Measurements from ENCODE around the gene TRIM71.
"Not testable (repeated sequence)": the region's sequence is repeated elsewhere in the genome, so short reads cannot be mapped to it uniquely, and the experiment has no call there.

TRIM71 gene
- 0 to 1.4 (median 0.42) reads per million in 18 experiments for total RNA-seq

DNA sequence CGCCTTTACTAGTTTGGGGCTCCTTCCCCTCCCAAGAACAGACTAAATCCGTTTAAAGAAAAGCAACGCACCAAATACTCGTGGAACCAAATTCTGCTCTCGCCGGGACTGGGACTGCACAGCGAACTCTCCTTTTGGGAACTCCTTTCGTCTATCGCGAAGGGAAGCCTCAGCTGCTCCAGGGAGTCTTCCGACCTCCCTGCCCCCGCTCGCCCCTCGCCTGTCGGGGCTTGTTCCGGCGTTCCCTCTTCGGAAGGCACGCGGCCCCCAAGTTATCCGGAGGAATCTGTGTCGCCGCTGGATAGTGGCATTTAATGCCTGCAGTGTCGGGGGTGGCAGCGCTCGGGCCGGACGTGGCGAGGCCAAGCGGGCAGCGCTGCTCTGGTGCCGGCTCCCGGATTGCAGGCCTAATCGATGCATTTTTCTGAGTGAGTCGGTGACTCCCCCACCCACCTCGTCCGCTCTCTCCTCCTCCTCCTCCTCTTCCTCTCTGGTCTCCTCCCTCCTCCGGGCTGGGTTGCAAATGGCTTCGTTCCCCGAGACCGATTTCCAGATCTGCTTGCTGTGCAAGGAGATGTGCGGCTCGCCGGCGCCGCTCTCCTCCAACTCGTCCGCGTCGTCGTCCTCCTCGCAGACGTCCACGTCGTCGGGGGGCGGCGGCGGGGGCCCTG is at the start of gene TRIM71:
Gene TRIM71, plus strand, starts transcription at position 440 of the 671 bp plus-strand sequence. Its CDS starts 84 bp downstream, at position 524.
- DNase-seq, result peak in 1 of 2 donors; percentile 22

DNA sequence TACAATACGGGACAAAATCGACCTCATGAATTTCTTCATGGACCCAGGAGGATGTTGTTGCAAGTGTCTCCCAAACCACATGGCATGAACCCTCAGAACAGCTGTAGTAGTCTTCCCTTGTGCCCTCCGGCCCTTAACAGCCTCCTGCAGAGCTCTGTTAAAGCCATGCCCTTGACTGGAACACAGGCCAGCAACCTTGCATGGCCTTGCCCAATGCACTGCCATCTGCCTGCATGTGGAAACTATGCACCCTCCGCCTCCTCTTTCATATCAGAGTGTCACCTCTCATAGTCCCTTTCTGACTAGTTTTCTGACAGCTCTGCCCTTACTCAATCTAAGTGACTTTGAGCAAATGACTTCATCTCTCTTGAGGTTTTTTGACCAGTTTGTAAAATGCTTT is 39.4 kb upstream of the TRIM71 start:
- peak; percentile 13 to 45 for DNase-seq

- no peak for DNase-seq
Observed at GRCh38 chr3:32780071-32780734, 37.6 kb upstream of the TRIM71 start.

DNA sequence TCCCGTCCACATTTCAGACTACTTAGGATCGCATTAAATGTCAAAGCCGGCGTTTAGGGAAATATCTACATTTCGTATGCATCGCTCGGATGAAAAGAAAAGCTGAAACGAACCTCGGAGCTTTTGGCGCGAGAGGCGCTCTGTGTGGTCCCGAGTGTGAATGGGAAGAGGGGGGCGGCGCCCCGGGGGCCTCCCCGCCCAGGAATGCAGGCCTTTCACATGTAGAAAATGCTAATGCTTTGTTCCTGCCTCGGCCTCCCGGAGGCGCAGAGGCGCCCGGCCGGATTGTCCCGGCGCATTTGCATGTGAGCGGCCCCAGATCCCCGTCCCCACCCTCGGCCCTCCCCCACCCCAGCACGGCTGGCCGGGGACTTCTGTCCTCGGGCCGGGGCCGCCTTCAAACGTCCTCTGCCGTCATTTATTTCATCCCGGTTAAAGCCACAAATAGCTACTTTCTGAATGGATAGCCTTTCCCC is 37.0 kb upstream of the TRIM71 start:
- peak in 1 of 2 donors; percentile 35 for DNase-seq

DNA sequence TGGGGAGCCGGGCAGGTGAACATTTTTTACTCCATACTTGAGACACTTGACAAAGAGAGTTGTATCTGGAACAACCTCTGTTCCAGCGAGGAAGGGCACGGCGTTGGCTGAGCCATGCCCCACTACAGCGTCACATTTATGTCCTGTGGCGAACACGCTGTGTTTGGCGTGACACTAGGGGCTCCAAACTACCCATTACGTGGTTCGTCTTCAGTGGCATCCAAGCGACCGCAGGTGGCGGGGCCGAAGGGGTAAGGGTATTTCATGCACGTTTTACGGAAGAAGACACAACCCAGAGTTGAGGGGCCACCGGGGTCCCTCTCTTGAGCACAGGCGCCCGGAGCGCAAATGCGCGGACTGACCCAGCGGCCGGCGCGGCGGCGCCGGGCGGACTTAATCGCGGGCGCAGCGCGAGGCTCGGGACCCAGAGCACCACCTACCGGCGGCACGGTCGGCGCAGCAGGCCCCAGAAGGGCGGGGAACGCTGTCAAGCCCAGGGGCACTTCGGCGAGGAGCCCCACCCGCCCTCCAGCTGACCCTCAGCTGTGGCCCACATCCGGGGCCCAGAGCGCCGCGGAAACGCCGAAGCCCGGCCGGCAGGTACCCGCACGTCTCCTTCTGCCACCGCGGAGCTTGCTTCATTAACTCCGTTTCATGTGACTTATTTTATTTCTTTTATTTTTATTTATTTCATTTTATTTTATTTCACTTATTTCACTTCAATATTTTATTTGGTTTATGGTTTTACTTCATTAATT is 36.4 kb upstream of the TRIM71 start:
- DNase-seq, result peak; percentile 70 to 80

DNA sequence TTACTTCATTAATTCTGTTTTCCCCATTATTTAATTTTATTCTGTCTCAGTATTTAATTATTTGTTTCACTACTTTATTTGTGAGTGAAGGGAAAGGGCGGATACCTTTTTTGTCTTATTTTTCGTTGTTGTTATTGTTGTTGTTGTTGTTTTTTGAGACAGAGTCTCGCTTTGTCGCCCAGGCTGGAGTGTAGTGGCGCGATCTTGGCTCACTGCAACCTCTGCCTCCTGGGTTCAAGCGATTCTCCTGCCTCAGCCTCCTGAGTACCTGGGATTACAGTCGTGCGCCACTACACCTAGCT is 35.9 kb upstream of the TRIM71 start:
- not testable (repeated sequence) for DNase-seq

DNA sequence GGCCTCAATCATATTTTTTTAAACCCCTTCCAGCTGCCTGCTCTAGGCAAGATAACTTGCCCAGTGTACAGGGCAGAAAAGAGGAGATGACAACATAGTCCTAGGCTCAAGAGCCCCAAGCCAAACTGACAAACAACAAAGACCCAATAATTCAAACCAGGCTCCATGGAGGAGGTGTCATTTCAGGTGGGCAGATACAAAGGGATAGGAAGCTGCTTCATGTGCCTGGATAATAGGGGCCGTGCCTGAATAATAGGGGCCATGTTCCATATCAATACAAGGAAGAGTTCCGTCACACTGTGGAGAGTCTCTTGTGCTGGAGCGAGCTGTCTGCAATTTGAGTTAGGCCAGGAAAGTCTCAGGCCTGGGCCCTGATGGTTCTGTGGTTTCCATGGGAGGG is 35.4 kb upstream of the TRIM71 start:
- DNase-seq, result no peak

DNA sequence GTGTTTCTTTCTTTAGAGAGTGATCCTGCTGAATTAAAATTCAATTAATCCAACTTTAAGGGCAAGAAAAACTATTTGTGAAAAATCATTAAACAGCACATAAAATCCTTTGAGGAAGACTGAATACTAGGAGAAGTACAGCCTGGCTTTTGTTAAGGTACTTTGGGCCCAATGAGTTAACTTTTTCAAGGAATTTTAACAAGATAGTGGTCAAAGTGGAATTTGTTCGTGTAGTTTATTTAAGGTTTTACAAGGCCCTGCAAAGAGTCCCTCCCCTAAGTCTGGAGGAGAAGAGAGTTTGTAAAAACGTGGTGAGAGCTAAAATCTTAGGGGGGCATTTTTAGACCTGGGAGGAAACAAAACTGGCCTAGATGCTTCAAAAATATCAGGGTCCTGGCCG is 26.0 kb upstream of the TRIM71 start:
- no peak for DNase-seq

- DNase-seq, result no peak
Observed at GRCh38 chr3:32794487-32795308, 23.1 kb upstream of the TRIM71 start.

DNA sequence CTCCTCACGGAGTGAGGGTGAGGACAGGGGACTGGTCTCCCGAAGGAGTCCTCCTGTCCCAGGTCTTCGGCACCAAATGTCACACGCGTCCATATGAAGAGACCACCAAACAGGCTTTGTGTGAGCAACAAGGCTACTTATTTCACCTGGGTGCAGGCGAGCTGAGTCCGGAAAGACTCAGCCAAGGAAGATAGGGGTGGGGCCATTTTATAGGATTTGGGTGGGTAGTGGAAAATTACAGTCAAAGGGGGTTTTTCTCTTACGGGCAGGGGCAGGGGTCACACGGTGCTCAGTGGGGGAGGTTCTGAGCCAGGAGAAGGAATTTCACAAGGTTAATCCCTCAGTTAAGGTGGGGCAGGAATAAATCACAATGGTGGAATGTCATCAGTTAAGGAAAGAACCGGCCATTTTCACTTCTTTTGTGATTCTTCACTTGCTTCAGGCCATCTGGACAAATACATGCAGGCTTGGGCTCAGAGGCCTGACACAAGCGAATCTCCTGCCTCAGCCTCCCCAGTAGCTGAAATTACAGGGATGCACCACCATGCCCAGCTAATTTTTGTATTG is 21.3 kb upstream of the TRIM71 start:
- not testable (repeated sequence) for DNase-seq

DNA sequence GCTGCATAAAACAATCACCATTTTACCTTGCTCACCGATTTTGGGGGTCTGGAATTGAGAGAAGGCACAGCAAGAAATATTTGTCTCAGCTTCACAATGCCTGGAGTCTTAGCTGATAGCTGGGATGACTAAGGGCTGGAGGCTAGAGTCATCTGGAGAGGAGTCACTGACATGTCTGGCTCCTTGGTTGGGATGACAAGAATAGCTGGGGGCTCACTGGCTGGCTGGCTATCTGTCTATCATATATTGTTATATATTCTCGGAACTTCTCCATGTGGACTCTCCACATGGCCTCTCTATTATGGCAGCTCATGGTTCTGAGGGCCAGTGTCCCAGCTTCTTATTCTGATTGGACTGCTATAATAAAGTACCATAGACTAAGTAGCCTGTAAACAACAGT is 20.0 kb upstream of the TRIM71 start:
- DNase-seq, result no peak

DNA sequence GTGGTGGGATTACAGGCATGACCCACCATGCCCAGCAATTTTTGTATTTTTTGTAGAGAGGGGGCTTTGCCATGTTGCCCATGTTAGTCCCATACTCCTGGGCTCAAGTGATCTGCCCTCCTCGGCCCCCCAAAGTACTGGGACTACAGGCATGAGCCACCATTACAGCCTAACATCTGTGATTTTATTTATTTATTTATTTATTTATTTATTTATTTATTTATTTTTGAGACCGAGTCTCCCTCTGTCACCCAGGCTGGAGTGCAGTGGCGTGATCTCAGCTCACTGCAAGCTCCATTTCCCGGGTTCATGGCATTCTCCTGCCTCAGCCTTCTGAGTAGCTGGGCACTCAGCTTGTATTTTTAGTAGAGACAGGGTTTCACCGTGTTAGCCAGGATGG is 16.4 kb upstream of the TRIM71 start:
- DNase-seq, result not testable (repeated sequence)

DNA sequence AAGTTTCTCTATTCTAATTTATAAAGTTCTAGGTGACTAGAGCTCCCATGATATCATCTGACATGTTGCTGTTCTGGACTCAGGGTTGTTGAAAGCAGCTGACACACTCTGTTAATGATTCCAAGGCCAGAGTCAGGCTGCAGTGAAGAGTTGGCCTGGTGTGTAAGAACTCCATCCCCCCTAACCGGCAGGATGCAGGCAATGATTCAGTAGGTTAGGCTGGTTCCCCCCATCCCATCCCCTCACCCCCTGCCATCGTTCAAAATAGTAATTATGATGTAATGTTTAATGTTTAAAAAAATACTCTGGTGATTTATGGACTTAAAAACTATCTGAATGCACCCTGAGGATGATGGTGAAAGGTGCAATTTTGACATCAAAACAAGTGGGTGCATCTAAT is 4.6 kb upstream of the TRIM71 start:
- peak in 1 of 2 donors; percentile 3 for DNase-seq

GRCh38 chr3:32814361-32814760 is 3.4 kb upstream of the TRIM71 start:
- DNase-seq, result peak; percentile 70 to 75

DNA sequence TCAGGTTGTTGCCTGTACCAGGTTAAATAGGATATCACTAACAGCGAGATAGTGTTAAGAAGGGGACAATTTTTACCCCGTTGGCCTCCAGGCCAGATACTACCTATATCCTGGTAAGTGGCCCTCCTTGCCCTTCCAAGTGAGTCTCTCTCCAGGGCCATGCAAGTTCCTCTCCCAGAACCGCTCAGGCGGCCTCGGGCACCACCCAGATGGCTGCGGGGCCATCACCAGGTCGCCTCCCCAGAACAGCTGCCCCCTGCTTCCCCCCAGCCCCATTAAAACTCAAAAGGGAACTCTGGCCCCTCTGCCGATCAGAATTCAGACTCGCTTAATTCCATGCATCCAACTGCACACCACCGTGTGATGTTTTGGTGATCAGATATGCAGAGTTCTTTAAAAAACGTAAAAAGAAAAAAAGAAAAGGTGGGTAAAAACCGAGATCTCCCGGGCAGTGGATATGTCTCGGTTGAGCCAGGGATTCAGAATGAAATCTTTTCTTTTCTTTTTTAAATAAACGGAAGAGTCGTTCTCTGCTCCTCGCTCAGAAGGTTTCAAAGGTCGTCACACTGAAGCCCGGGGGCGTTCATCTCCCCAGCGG is 1.9 kb upstream of the TRIM71 start:
- DNase-seq, result peak in 1 of 2 donors; percentile 8

GRCh38 chr3:32816439-32817256 is 1.1 kb upstream of the TRIM71 start:
- DNase-seq, result peak in 1 of 2 donors; percentile 6

- DNase-seq, result peak; percentile 7 to 43
Observed at GRCh38 chr3:32817257-32817557, 590 bp upstream of the TRIM71 start.

GRCh38 chr3:32818229-32818969 is 602 bp downstream of the TRIM71 start:
- DNase-seq, result peak in 1 of 2 donors; percentile 32

DNA sequence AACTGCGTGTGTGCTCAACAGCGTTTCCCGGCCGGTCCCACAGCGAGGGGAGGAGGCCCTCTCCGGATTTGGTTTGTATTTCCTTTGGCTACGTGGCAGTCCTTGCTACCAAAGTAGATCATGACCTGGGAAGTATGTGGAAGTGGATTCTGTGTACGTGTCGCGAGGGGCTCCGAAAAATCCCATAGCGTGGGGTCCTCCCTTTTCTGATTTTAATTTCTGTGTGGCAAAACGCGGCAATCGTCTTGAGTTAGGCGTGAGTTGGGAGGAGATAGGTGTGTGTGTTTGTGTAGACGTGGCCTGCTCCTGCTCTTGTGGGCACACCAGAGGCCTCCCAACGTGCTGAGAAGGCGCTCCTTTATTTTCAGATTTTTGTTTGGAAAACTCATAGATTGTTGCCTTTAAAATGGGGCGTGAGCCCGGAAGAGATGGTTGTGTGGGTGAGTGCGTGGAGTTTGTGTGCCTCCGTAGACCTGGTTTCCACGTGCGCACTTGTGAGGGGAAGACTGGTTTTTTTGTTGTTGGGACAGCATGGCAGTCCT is 1.2 kb downstream of the TRIM71 start:
- no peak for DNase-seq

All from inflammatory macrophage (primary cell).